Spleen (tissue), 11 donors: ENCODE measurements around the gene UMOD. TPM values are rescaled to one million over a fixed set of nuclear protein-coding genes. Genes with fewer than 3 reads are reported as not detected.

Source experiments
- DNase-seq: peaks from one replicate; pipeline ENCODE4 v3.0.0-alpha.2; 2020
- H3K27ac ChIP-seq, 8 donors: fragments of 200-600 bp; sonication (generic) in 7 of 8; 1 replicate in 4 of 8; 2 replicates in 4 of 8; pipeline versions ENCODE4 v1.5.0 to v1.8.0; 2016 to 2021; ENCODE audit warnings: inconsistent platforms in 4 of 8, mild to moderate bottlenecking in 4 of 8, moderate library complexity in 1 of 8
- H3K27me3 ChIP-seq, 7 donors: fragments of 200-600 bp; sonication (generic) in 6 of 7; replicated peaks in 1 of 7; 1 replicate in 4 of 7; 2 replicates in 3 of 7; pipeline versions ENCODE4 v1.5.0 to v1.8.0; 2016 to 2021; ENCODE audit warnings: inconsistent platforms in 3 of 7, mild to moderate bottlenecking in 1 of 7
- H3K36me3 ChIP-seq, 6 donors: fragments of 200-600 bp; sonication (generic) in 5 of 6; 1 replicate in 4 of 6; 2 replicates in 2 of 6; pipeline versions ENCODE4 v1.5.0 to v1.8.0; 2016 to 2021; ENCODE audit warnings: inconsistent platforms in 2 of 6
- H3K4me1 ChIP-seq, 6 donors: fragments of 200-600 bp; sonication (generic) in 5 of 6; 1 replicate in 3 of 6; 2 replicates in 3 of 6; pipeline versions ENCODE4 v1.5.0 to v1.8.0; 2016 to 2021; ENCODE audit warnings: inconsistent platforms in 3 of 6
- H3K4me3 ChIP-seq, 8 donors: fragments of 200-600 bp; sonication (generic) in 7 of 8; 1 replicate in 4 of 8; 2 replicates in 4 of 8; pipeline versions ENCODE4 v1.5.0 to v1.8.0; 2016 to 2021; ENCODE audit warnings: inconsistent platforms in 4 of 8, mild to moderate bottlenecking in 4 of 8, moderate library complexity in 2 of 8
- H3K9me3 ChIP-seq, 8 donors: fragments of 200-600 bp; sonication (generic) in 7 of 8; 1 replicate in 4 of 8; 2 replicates in 4 of 8; pipeline versions ENCODE4 v1.5.0 to v1.8.0; 2016 to 2021; ENCODE audit warnings: inconsistent platforms in 4 of 8
- CTCF ChIP-seq, 11 experiments: fragments of 200-600 bp in 7 of 11; fragments of 450-650 bp in 4 of 11; sonication (generic) in 4 of 11; IDR thresholded peaks in 8 of 11; conservative IDR thresholded peaks in 3 of 11; 1 replicate in 7 of 11; 2 replicates in 4 of 11; pipeline versions ENCODE4 v1.4.0 to v1.8.0; 2016 to 2021; ENCODE audit warnings: antibody characterized with exemption in 11 of 11, inconsistent platforms in 4 of 11, mild to moderate bottlenecking in 1 of 11
- POLR2A ChIP-seq, 3 donors: fragments of 450-650 bp; IDR thresholded peaks; one replicate each; pipeline ENCODE4 v1.5.1; 2017; ENCODE audit warnings: antibody characterized with exemption in 3 of 3, mild to moderate bottlenecking in 1 of 3
- POLR2AphosphoS5 ChIP-seq, 3 donors: sonication (generic); formaldehyde crosslinking; IDR thresholded peaks; one replicate each; pipeline ENCODE4 v1.5.1; 2017; ENCODE audit warnings: antibody characterized with exemption in 3 of 3
- WGBS, 5 donors: extraction: QIAGEN DNeasy Blood & Tissue Kit in 3 of 5; methylation state at CpG; one replicate each; pipeline versions ENCODE4 v1.1.5 to v1.1.7; 2013 to 2018; 5-methylcytosine and 5-hydroxymethylcytosine counted together
- intact Hi-C: fragments of 100-400 bp; cut with DNase I; formaldehyde crosslinking; loops from one replicate; pipeline ENCODE4 v1.15.0; 2023; ENCODE audit warnings: low total_unique reads
- polyA plus RNA-seq, 3 donors: library from polyadenylated mRNA; stranded (reverse); fragments of 200-250 nt; gene quantifications; one replicate each; pipeline ENCODE4 v1.2.1, GENCODE V29; 2013
- total RNA-seq, 7 donors: library from RNA; depleted of rRNA in 3 of 7; stranded (reverse); fragments of >200 nt in 3 of 7; fragmentation: NEBNext Ultra II Directional in 4 of 7; extraction: Animal tissue kit (Norgen Biotek cat#: 25700) in 4 of 7; gene quantifications; one replicate each; pipeline versions ENCODE4 v1.1.0 to v1.2.1, GENCODE V29; 2016 to 2021
- donor health status: healthy with polysubstance abuse.
- donor health status: DM: no; HTN: no; CAD: no; lungs with moderate emphysema.
- donor health status: DM: no; HTN: no; CAD: no.
- donor health status: Bipolar disorder and iron deficiency.
- donor health status: healthy.
- donor health status: DM: no; HTN: no; CAD: no.
- donor health status: DM: yes; HTN: yes; CAD: no.

UMOD gene
- total and polyA plus RNA-seq, 10 donors: 0.17 TPM; not detected in 9

- no peaks in the 10 kb centered on the region for H3K4me1 ChIP-seq
- 58 to 78% (median 67%) methylated on average over 3 of the region's 3 CpGs for WGBS, 5 donors
- intact Hi-C loops: no loop called here
- TF ChIP-seq CTCF (IDR thresholded peaks at IDR 0.05 in 8 of 11, conservative IDR thresholded peaks at IDR 0.05 in 3 of 11): no peak
- TF ChIP-seq POLR2A (IDR thresholded peaks at IDR 0.05): no peak
- TF ChIP-seq POLR2AphosphoS5 (IDR thresholded peaks at IDR 0.05): no peak
- no peak overlapping the region for H3K4me3 ChIP-seq
- peaks cover 0 to 6% (median 0%) of the 10 kb centered on the region in 7 donors for H3K27me3 ChIP-seq
- H3K36me3 ChIP-seq: no peaks in the 10 kb centered on the region
- no peaks in the 10 kb centered on the region for H3K9me3 ChIP-seq
- no peak for DNase-seq
- no peak overlapping the region for H3K27ac ChIP-seq
Measured at GRCh38 chr16:20318437-20318836, 34.1 kb downstream of the UMOD start.

- intact Hi-C loops: no loop called here
- Histone ChIP-seq H3K27ac (no peak overlapping the region), H3K36me3 (no peaks in the 10 kb centered on the region), H3K4me1 (no peaks in the 10 kb centered on the region), H3K27me3 (peaks cover 0 to 6% (median 0%) of the 10 kb centered on the region in 7 donors), H3K9me3 (no peaks in the 10 kb centered on the region), H3K4me3 (no peak overlapping the region)
- TF ChIP-seq POLR2A (IDR thresholded peaks at IDR 0.05): no peak
- TF ChIP-seq POLR2AphosphoS5 (IDR thresholded peaks at IDR 0.05): no peak
- TF ChIP-seq CTCF (IDR thresholded peaks at IDR 0.05 in 8 of 11, conservative IDR thresholded peaks at IDR 0.05 in 3 of 11): no peak
- no peak for DNase-seq
- WGBS, 5 donors: 73 to 85% (median 74%) methylated on average over 7 of the region's 7 CpGs
Measured at GRCh38 chr16:20318006-20318405, 34.5 kb downstream of the UMOD start.

- no peaks in the 10 kb centered on the region for H3K36me3 ChIP-seq
- no peak overlapping the region for H3K27ac ChIP-seq
- peaks cover 0 to 6% (median 0%) of the 10 kb centered on the region in 7 donors for H3K27me3 ChIP-seq
- no peaks in the 10 kb centered on the region for H3K9me3 ChIP-seq
- WGBS, 5 donors: 57 to 68% (median 66%) methylated on average over 8 of the region's 8 CpGs
- no peak for DNase-seq
- intact Hi-C loops: no loop called here
- TF ChIP-seq POLR2A (IDR thresholded peaks at IDR 0.05): no peak
- TF ChIP-seq POLR2AphosphoS5 (IDR thresholded peaks at IDR 0.05): no peak
- TF ChIP-seq CTCF (IDR thresholded peaks at IDR 0.05 in 8 of 11, conservative IDR thresholded peaks at IDR 0.05 in 3 of 11): no peak
- H3K4me3 ChIP-seq: no peak overlapping the region
- no peaks in the 10 kb centered on the region for H3K4me1 ChIP-seq
Measured at GRCh38 chr16:20317117-20317516, 35.4 kb downstream of the UMOD start.

- Histone ChIP-seq H3K9me3 (no peaks in the 10 kb centered on the region), H3K4me1 (no peaks in the 10 kb centered on the region), H3K36me3 (no peaks in the 10 kb centered on the region), H3K4me3 (no peak overlapping the region), H3K27me3 (peaks cover 0 to 6% (median 0%) of the 10 kb centered on the region in 7 donors), H3K27ac (no peak overlapping the region)
- 54 to 70% (median 57%) methylated on average over 5 of the region's 5 CpGs for WGBS, 5 donors
- TF ChIP-seq CTCF (IDR thresholded peaks at IDR 0.05 in 8 of 11, conservative IDR thresholded peaks at IDR 0.05 in 3 of 11) (no peak), POLR2A (IDR thresholded peaks at IDR 0.05) (no peak), POLR2AphosphoS5 (IDR thresholded peaks at IDR 0.05) (no peak)
- DNase-seq: no peak
- intact Hi-C loops: no loop called here
Measured at GRCh38 chr16:20316715-20317114, 35.8 kb downstream of the UMOD start.
